ENCODE measurements around the gene FBXO9.

FBXO9 gene

GRCh38 chr6:53074347-53074746 is 9.1 kb downstream of the FBXO9 start:
- DNase-seq (ENCODE audit: low read depth in 1 of 2, low spot score in 1 of 2): no peak
- TF ChIP-seq JUND (IDR thresholded peaks at IDR 0.05; ENCODE audit: low read depth): no peak
- in situ Hi-C loops (cut with HindIII; ENCODE audit: low pct_unique_long_range_greater_than_20kb, low sequenced_read_pairs): no loop called here

GRCh38 chr6:53080813-53081212 is 15.6 kb downstream of the FBXO9 start:
- no peak for DNase-seq (ENCODE audit: low read depth in 1 of 2, low spot score in 1 of 2)
- TF ChIP-seq JUND (IDR thresholded peaks at IDR 0.05; ENCODE audit: low read depth): no peak
- in situ Hi-C loops (cut with HindIII; ENCODE audit: low pct_unique_long_range_greater_than_20kb, low sequenced_read_pairs): no loop called here

- TF ChIP-seq JUND (IDR thresholded peaks at IDR 0.05; ENCODE audit: low read depth): no peak
- in situ Hi-C loops (cut with HindIII; ENCODE audit: low pct_unique_long_range_greater_than_20kb, low sequenced_read_pairs): no loop called here
- no peak for DNase-seq (ENCODE audit: low read depth in 1 of 2, low spot score in 1 of 2)
Measured at GRCh38 chr6:53086302-53086701, 21.1 kb downstream of the FBXO9 start.

GRCh38 chr6:53089948-53090347 is 24.7 kb downstream of the FBXO9 start:
- DNase-seq (ENCODE audit: low read depth in 1 of 2, low spot score in 1 of 2): no peak
- in situ Hi-C loops (cut with HindIII; ENCODE audit: low pct_unique_long_range_greater_than_20kb, low sequenced_read_pairs): no loop called here
- TF ChIP-seq JUND (IDR thresholded peaks at IDR 0.05; ENCODE audit: low read depth): no peak

- in situ Hi-C loops (cut with HindIII; ENCODE audit: low pct_unique_long_range_greater_than_20kb, low sequenced_read_pairs): no loop called here
- no peak for TF ChIP-seq JUND (IDR thresholded peaks at IDR 0.05; ENCODE audit: low read depth)
- no peak for DNase-seq (ENCODE audit: low read depth in 1 of 2, low spot score in 1 of 2)
Measured at GRCh38 chr6:53090576-53090975, 25.4 kb downstream of the FBXO9 start.

GRCh38 chr6:53095270-53095669 is 30.1 kb downstream of the FBXO9 start:
- no peak for DNase-seq (ENCODE audit: low read depth in 1 of 2, low spot score in 1 of 2)
- in situ Hi-C loops (cut with HindIII; ENCODE audit: low pct_unique_long_range_greater_than_20kb, low sequenced_read_pairs): no loop called here
- no peak for TF ChIP-seq JUND (IDR thresholded peaks at IDR 0.05; ENCODE audit: low read depth)

- no peak for TF ChIP-seq JUND (IDR thresholded peaks at IDR 0.05; ENCODE audit: low read depth)
- in situ Hi-C loops (cut with HindIII; ENCODE audit: low pct_unique_long_range_greater_than_20kb, low sequenced_read_pairs): no loop called here
- DNase-seq (ENCODE audit: low read depth in 1 of 2, low spot score in 1 of 2): no peak
Measured at GRCh38 chr6:53095716-53096115, 30.5 kb downstream of the FBXO9 start.

- TF ChIP-seq JUND (IDR thresholded peaks at IDR 0.05; ENCODE audit: low read depth): no peak
- in situ Hi-C loops (cut with HindIII; ENCODE audit: low pct_unique_long_range_greater_than_20kb, low sequenced_read_pairs): no loop called here
Measured at GRCh38 chr6:53100561-53100960, 35.4 kb downstream of the FBXO9 start.

GRCh38 chr6:53101006-53101405 is 35.8 kb downstream of the FBXO9 start:
- DNase-seq (ENCODE audit: low read depth in 1 of 2, low spot score in 1 of 2): no peak
- in situ Hi-C loops (cut with HindIII; ENCODE audit: low pct_unique_long_range_greater_than_20kb, low sequenced_read_pairs): no loop called here
- TF ChIP-seq JUND (IDR thresholded peaks at IDR 0.05; ENCODE audit: low read depth): no peak

More at GRCh38 chr6:53100561-53100960, 35.4 kb downstream of the FBXO9 start:
- no peak for DNase-seq (ENCODE audit: low read depth in 1 of 2, low spot score in 1 of 2)

GRCh38 chr6:53103993-53104675 is 38.9 kb downstream of the FBXO9 start:
- in situ Hi-C loops (cut with HindIII; ENCODE audit: low pct_unique_long_range_greater_than_20kb, low sequenced_read_pairs): no loop called here
- no peak for TF ChIP-seq JUND (IDR thresholded peaks at IDR 0.05; ENCODE audit: low read depth)
- peak in 1 of 2 experiments; percentile 76 for DNase-seq (ENCODE audit: low read depth in 1 of 2, low spot score in 1 of 2)

- TF ChIP-seq JUND (IDR thresholded peaks at IDR 0.05; ENCODE audit: low read depth): no peak
- no peak for DNase-seq (ENCODE audit: low read depth in 1 of 2, low spot score in 1 of 2)
- in situ Hi-C loops (cut with HindIII; ENCODE audit: low pct_unique_long_range_greater_than_20kb, low sequenced_read_pairs): no loop called here
Measured at GRCh38 chr6:53104916-53105315, 39.7 kb downstream of the FBXO9 start.

- DNase-seq (ENCODE audit: low read depth in 1 of 2, low spot score in 1 of 2): no peak
- in situ Hi-C loops (cut with HindIII; ENCODE audit: low pct_unique_long_range_greater_than_20kb, low sequenced_read_pairs): no loop called here
Measured at GRCh38 chr6:53107091-53107490, 41.9 kb downstream of the FBXO9 start.

GRCh38 chr6:53109612-53110011 is 44.4 kb downstream of the FBXO9 start:
- no peak for DNase-seq (ENCODE audit: low read depth in 1 of 2, low spot score in 1 of 2)
- in situ Hi-C loops (cut with HindIII; ENCODE audit: low pct_unique_long_range_greater_than_20kb, low sequenced_read_pairs): no loop called here
- no peak for TF ChIP-seq JUND (IDR thresholded peaks at IDR 0.05; ENCODE audit: low read depth)

More at GRCh38 chr6:53107091-53107490, 41.9 kb downstream of the FBXO9 start:
- no peak for TF ChIP-seq JUND (IDR thresholded peaks at IDR 0.05; ENCODE audit: low read depth)

- no peak for DNase-seq (ENCODE audit: low read depth in 1 of 2, low spot score in 1 of 2)
- no peak for TF ChIP-seq JUND (IDR thresholded peaks at IDR 0.05; ENCODE audit: low read depth)
- in situ Hi-C loops (cut with HindIII; ENCODE audit: low pct_unique_long_range_greater_than_20kb, low sequenced_read_pairs): no loop called here
Measured at GRCh38 chr6:53111865-53112264, 46.7 kb downstream of the FBXO9 start.
